Suppressor macrophage treated with lipopolysaccharide for 4 hours (primary cell): ENCODE results near the gene IL1RN.
A peak's percentile ranks its signal among the peaks of the same experiment; 100 is the strongest.
"Not testable (repeated sequence)": the region's sequence is repeated elsewhere in the genome, so short reads cannot be mapped to it uniquely, and the experiment has no call there.

Experiments used
- DNase-seq: peaks from one replicate; pipeline ENCODE4 v3.0.0-alpha.2; 2020

IL1RN gene, protein sequence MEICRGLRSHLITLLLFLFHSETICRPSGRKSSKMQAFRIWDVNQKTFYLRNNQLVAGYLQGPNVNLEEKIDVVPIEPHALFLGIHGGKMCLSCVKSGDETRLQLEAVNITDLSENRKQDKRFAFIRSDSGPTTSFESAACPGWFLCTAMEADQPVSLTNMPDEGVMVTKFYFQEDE

DNA sequence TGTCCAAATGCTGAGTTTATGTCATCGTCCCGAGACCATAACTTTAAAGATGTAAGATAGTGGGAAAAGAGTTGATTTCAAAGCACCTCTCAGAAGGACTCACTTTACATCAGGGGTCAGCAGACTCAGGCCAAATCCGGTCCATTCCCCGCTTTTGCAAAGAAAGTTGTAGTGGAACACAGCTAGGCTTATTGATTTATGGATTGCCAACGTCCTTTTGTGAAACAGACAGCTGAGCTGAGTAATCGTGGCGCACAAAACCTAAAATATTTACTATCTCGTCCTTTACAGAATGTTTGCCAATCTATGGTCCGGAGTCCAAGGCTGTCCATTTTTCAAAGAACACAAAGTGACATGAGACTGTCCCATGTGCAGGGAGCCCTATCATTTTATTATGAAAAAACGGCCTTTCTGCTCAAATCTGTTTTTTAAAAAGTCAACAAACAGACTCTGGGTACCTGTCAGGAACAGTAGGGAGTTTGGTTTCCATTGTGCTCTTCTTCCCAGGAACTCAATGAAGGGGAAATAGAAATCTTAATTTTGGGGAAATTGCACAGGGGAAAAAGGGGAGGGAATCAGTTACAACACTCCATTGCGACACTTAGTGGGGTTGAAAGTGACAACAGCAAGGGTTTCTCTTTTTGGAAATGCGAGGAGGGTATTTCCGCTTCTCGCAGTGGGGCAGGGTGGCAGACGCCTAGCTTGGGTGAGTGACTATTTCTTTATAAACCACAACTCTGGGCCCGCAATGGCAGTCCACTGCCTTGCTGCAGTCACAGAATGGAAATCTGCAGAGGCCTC lies at the start of gene IL1RN:
Gene IL1RN, plus strand, starts transcription at position 754 of the 801 bp plus-strand sequence. Its CDS starts 27 bp downstream, at position 781.
- peak; percentile 98 for DNase-seq

DNA sequence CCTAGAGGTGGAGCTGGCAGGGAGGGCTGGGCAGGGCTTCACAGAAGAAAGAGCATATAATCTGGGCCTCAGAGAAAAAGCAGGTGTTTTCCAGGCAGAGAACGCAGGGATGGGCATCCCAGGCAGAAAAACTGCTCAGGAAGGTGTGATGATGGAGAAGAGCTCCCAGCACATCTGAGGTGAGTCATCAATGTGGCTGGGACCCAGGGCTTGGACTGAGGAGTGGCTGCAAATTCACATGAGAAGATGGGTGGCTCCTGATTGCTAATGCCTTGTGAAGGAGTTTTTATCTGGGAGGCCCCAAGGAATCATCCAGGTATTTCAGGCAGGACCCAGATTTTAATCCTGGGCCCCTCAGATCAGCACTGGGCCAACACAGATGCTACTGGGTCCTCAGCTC lies 49.5 kb upstream of the IL1RN start:
- no peak for DNase-seq

DNA sequence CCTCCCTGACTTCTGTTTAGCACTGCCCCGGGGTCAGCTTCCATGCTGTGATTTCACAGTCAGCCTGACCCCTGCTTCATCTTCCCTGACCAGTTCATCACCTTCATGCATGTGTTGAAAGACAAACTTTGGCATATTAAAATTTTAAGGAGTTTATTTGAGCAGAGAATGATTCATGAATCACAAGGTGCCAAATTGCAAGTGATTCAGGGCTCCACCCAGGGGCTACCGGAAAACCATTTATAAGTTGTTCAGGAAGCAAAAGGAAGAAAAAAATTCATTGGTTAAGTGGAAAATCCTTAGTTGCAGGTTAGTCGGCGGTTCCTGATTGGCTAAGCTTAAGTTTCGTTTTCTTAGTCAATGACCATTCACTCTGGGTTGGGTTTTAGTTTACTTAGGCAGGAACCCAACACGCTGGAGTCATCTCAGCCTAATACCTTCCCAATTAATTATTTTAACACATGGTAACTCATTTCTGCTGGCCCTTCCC lies 49.0 kb upstream of the IL1RN start:
- DNase-seq, result peak; percentile 79

DNA sequence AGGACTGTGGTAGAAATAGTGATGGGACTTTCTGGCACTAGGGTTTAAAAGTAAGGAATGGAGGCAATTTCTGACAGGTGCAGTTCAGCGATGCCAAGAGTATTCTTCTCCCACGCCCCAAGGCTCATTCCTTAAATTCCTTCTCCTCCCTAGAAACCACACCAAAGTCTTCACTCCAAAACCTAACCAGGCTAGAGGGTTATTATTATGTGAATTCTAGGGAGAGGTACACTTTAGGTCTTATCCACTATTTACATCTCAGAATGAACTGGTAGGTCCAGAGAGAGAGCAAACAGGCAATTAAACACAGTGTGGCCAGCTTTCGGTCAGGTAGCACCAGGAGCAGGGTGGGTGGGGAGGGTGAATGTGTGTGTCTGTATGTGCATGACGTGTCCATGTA lies 48.3 kb upstream of the IL1RN start:
- no peak for DNase-seq

DNA sequence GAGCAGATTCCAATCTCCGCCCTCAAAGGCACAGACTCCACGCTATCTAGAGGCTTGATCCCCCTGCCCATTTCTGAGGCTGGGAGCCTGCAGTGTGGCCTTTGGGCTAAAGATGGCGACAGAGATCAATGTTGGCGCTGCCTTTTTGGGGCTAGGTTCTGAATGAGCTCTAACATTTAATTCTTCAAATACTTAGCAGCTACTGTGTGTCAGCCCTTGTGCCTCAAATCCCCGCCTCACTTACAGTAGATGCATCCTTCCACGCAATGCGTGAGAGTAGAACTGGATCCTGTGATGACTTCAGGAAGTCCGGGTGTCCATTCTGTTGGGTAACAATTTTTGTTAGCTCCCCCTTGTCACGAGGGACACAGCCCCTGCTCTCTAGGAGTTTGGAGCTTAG lies 47.3 kb upstream of the IL1RN start:
- DNase-seq, result peak; percentile 79

DNA sequence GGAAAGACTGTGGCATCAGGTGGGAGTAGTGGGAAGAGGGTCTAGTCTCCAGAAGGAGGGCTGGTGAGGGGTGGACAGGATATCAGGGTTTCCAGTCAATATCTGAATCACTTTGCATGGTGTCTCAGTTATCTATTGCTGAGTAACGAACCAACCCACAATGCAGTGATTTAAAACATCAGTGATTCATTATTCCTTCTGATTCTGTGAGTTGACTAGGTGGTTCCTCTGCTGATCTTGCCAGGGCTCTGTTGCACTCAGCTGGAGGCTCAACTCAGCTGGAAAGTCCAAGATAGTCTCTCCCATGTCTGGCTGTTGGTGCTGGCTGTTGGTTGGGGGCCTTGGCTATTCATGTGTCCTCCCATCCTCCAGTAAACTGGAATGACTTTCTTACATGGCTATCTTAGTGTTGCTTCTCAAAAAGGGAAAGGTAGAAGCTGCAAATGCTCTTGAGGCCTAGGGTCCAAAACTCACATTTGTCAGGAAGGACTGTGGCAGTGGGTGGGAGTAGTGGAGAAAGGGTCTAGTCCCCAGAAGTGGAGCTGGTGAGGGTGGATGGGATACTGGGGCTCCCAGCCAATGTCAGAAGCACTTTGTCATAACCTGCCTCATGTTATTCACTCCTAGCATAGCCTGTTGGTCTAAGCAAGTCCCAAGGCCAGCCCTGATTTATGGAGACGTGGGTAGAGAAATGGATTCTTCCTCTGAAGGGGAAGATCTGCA lies 45.7 kb upstream of the IL1RN start:
- peak; percentile 71 for DNase-seq

DNA sequence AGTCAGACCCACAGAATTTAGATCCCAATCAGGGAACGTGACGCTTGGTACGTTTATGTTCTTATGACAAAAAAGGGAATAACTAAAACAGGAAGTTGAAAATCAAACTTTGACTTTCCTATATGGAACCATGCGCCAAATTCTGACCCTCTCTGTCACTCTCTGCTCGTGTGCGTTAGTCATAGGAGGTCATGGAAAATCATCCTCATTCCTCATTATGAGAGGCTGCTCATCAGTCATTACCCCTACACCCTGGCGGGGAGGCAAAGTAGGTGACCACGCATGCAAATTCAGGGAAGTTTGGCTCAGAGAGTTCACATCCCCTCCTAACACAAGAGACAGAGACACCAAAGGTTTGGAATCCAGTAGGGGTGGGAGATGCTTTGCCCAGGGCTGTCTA lies 44.1 kb upstream of the IL1RN start:
- peak; percentile 98 for DNase-seq

DNA sequence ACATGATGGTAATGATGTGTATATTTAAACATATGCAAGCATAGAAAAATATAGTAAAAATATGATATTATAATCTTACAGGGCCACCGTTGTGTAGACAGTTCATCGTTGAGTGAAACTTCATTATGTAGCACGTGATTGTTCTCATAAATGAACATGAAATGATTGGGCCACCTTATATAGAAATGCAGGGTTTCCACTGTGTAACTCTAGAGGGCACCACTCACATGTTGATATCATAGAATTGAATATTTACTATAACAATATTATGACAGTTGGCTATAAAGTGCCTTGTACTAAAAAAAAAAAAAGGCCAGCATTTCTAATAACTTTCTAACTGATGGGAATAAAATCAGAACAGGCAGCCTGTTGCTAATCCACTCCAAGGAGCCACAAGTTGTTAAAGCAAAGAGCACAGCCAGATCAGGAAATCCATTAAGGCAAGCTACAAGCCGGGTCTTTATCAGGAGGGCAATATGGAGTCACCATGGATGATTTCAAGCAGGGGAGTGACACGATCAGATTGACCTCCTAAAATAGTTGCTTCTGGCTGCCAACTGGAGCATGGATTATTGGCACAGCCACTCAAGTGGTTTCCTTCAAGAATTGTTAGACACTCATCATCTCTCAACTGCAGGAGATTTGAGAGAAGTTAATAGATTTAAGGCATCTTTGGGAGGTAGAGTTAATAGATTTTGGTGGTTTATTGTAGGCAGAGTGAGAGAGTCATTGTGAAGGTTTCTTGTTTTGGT lies 43.0 kb upstream of the IL1RN start:
- peak; percentile 81 for DNase-seq

DNA sequence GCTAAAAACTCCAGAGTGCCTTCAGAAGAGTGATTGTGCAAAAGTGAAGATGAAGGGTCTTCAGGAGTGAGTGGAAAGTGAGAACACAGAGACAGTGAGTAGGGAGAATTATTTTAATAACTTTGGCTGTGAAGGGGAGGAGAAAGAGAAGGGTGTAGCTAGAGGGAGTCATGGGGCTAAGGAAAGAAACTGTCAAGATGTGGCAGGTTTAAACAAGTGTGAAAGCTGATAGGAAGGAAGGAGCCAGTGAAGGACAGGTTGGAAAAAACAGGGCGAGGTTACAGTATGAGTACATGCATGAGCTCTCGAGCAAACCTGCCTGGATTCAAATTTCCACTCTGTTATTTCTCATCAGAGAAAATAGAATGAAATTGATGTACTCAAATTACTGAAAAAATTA lies 41.9 kb upstream of the IL1RN start:
- DNase-seq, result no peak

DNA sequence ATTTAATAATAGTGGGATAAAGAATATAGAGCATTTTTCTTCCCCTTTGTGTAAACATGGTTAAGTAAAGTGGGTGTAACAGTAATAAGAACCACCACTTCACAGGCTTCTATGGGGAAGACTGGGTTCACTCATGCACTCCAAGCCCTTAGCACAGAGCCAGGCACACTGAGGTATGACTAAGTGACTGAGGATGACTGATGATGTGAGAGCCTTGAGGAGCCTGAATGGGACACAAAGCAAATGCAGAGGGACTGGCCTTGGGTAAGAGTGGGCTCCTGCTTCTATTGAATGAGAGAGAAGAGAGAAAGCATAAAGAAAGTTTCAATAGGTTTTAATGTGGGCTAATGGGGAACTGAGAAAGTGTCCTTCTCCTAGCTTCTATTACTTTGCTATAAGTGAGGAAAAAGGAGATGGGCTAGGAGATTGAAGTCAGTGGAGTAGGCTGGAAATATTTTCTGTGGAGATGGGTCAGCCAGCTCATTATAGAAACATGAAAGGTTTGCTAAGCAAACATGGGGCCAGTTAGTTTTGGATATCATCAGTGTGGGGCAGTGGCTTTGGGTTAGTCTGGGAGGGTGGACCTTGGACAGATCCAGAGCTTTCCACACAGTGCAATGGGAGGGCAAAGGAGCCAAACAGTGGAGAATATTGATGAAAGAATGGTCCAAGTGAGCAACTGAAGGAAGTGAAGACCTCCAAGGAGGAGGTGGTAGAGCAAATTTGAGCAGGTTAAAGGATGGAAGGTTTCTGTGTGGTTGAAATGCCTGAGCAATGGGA lies 39.0 kb upstream of the IL1RN start:
- DNase-seq, result peak; percentile 65

DNA sequence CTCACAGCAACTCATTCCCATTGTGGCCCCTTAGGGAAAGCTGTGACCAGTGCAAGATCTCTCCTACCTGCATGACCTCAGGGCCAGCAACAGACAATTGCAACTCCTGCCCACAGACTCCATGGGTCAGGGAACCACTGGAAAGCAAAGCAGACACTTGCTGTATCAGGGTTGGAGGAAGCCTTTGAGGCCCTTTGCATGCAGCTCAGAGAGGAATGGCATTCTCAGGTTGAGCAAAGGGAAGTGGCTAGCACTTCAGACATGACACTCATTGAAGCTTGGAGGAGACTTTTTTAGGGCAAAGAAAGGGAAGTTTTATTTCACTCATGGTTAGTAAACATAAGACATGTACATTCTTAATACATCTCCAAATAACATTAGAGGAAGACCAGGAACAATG lies 37.5 kb upstream of the IL1RN start:
- DNase-seq, result peak; percentile 56

DNA sequence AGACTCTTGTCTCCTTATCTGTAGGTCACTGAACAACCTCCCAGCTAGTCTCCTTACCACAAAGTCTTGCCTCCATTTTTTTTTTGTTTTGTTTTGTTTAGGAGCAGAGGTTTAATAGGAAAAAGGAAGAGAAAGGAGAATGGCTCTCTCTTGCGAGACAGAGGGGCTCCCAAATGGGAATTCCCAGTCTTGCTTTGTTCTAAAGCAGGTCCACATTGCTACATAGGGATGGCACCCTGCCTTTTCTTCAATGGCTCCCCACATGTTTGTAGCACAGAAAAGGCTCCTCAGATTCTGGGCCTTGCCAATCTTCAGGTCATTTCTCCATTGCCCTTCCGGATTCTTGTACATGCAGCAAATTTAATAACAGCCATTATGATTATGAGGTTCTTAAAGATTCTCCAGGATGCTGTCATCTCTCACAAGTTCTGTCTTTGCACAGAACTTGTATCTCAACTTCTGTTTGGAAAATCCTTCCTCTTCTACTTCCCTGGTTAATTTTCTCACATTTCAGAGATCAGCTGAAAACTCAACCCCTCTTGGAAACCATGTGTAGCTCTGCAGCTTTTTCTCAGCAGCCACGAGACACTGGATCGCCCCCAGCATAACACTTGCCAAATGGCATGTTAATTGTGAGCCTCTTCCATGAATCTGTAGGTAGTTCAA lies 36.0 kb upstream of the IL1RN start:
- DNase-seq, result peak; percentile 62

DNA sequence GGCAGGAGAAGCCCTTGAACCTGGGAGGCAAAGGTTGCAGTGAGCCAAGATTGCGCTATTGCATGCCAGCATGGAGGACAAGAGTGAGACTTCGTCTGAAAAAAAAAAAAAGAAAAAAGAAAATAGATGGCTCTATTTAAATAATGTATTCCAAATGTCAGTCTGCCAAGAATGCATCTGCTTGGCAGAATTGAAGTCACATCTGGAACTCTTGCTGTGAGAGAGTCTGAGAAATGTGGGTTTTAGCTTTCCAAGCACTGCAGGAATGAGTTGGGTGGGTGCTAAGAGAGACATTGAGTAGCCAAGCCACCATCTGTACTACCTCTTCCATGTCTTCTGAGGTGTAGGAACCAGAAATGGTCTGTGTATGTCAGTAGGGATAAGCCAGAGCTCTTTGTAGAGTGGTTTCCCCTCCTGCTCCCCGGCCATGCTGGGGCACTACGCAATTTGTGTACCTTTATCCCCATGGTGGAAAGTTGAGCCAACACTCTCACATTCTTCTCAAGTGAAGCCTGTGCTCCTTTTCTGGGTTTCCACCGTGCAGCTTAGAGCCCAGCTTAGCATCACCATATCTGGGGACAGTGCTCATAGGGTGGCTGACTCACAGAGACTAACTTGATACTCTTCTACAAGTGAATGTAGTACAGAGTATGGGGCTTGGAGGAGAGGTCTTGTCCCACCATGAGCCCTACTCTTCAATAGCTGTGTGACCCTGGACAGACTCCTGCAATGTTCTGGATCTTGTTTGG lies 34.4 kb upstream of the IL1RN start:
- no peak for DNase-seq

DNA sequence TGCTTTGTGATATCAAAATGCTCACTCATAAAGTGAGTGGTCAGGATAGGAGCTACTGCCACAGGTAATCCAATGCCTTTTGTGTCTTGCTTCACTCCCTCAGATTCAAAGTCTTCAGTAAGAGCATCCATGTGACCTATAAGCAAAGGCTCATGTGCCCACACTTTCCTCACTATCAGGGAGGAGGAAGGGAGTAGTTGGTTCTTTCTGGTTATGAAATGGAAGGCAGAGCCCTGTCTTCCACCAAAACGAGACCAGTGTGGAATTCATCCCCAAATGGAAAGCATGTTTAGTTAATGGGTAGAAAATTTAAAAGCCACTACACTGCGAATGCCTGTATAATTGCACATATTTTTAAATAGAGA lies 33.8 kb upstream of the IL1RN start:
- peak; percentile 53 for DNase-seq

DNA sequence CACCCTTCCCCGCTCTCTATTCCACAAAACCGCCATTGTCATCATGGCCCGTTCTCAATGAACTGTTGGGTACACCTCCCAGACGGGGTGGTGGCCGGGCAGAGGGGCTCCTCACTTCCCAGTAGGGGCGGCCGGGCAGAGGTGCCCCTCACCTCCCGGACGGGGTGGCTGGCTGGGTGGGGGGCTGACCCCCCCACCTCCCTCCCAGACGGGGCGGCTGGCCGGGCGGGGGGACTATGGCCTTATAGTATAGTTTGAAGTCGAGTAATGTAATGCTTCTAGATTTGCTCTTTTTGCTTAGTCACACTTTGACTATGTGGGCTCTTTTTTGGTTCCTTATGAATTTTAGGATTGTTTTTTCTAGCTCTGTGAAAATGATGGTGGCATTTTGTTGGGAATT lies 31.1 kb upstream of the IL1RN start:
- DNase-seq, result not testable (repeated sequence)

DNA sequence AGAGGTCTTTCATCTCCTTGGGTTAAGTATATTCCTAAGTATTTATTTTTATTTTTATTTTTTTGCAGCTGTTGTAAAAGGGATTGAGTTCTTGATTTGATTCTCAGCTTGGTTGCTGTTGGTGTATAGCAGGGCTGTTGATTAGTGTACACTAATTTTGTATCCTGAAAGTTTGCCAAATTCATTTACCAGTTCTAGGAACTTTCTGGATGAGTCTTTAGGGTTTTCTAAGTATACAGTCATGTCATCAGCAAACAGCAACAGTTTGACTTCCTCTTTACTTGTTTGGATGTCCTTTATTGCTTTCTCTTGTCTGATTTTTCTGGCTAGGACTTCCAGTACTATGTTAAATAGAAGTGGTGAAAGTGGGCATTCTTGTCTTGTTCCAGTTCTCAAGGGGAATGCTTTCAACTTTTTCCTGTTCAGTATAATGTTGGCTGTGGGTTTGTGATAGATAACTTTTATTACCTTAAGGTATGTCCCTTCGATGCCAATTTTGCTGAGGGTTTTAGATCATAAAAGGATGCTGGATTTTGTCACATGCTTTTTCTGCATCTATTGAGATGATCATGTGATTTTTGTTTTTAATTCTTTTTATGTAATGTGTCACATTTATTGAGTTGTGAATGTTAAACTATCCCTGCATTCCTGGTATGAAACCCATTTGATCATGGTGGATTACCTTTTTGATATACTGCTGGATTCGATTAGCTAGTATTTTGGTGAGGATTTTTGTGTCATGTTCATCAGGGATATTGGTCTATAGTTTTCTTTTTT lies 30.4 kb upstream of the IL1RN start:
- DNase-seq, result peak; percentile 78

DNA sequence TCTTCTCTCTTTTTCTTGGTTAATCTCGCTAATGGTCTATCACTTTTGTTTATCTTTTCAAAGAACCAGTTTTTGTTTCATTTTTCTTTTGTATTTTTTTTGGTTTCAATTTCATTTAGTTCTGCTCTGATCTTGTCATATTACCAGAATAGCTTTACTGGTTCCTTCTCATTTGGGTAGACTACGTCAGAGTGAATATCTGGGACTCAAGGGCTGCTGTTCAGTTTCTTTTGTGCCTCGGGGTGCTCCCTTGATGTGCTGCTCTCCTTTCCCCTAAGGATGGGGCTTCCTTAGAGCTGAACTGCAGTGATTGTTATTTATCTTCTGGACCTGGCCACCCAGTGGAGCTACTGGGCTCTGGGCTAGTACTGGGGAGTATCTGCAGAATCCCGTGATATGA lies 29.4 kb upstream of the IL1RN start:
- DNase-seq, result peak; percentile 77

DNA sequence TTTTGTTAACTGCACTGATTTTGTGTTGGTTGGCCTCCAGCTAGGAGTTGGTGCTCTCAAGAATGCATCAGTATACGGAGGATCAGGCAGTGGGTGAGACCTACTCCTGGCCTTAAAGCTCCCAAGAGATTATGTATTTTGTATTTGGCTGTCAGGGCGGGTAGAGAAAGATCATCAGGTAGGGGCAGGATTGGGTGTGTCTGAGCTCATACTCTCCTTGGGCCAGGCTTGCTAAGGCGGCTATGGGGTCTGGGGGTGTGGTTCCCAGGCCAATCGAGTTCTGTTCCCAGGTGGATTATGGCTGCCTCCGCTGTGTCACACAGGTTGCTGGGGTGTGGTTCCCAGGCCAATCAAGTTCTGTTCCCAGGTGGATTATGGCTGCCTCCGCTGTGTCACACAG lies 28.9 kb upstream of the IL1RN start:
- no peak for DNase-seq

DNA sequence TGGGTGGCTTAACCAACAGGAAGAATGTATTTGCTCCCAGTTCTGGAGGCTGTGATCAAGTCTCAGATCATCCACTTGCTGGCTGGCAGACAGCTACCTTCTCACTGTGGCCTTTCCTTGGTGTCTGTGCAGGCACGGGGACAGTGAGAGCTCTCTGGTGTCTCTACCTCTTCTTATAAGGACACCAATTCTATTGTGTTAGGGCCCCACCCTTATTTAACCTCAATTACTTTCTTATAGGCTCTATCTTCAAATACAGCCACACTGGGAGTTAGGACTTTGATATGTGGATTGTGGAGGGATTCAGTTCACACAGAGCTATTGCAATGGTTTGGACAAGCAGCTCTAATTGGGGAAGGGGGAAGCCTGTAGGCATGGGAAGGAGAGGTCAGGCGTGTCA lies 25.3 kb upstream of the IL1RN start:
- no peak for DNase-seq

DNA sequence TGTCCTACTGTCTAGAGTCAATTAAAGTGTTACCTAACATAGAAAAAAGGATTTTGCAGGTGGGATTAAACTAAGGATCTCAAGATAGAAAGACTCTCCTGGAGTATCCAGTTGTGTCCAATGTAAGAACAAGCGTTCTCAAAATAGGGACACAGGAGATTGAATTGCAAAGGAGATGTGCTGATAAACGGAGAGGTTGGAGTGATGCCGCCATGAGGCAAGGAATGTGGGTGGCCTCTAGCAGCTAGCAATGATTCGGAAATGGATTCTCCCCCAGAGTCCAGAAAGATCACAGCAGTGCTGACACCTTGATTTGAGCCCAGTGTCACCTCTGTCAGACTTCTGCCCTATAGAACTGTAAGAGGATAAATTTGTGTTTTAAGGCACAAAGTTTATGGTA lies 24.1 kb upstream of the IL1RN start:
- no peak for DNase-seq
